Measurements from ENCODE around the gene DCTN2. TPM values are rescaled to one million over a fixed set of nuclear protein-coding genes. Genes with fewer than 3 reads are reported as not detected.
A peak's percentile ranks its signal among the peaks of the same experiment; 100 is the strongest.

Gene DCTN2
- polyA plus RNA-seq, 2 of the 4 experiments (the other 2 are of a cell fraction) = 169 to 211 TPM

DNA sequence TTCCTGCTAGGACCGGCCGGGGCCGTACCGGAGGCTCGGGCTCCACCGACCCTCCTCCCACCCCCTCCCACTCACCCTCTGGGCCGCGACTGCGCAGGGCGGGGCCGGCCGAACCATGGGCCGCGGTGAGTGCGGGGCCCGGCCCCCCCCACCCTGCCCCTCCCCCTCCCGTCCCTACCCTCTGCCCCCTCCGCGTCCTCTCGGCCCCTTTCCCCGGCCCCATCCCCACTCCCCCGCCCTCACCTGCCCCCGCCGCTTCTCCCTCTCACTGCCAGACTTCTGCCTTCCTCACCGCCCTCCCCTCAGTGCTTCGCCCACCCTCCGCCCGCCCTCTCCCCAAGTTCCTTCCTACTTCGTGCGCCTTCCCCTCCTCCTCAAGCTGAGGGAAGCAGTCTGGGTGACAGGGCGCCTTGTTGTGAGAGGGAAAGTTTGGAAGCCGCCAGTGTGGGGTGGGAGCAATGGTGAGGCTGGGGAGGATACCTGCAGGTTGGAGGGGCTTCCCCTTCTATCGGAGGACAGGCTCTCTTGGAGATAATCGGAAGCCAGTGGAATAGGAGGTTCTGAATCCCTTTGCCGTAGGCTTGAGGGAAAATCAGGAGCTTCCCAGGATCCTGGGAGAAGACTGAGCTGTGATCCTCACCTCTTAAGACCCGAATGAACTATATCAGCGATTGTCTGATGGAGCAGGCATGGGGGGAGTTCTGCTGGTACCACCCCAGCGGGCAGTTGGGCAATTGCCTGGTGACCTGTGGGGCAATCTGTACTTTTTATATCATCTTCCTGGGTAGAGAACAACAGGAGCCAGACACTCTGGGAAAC lies 23.9 kb downstream of the DCTN2 start:
- Histone ChIP-seq H3K4me2 (peak overlapping the region; percentile 92), H3K27ac (peak overlapping the region; percentile 95 to 98), H3K9me3 (no peaks in the 10 kb centered on the region), H3K4me3 (peak overlapping the region; percentile 70), H3K4me1 (peaks cover 45% of the 10 kb centered on the region)
- POLR2A ChIA-PET = interaction anchor here (1.2 to 1.3 kb wide), 2 partner anchors 9 to 98 kb away, joined by 3 to 5 read pairs; no protein-coding TSS in a partner anchor
- ATAC-seq (peak in 1 of 2 experiments; percentile 0; a peak in 1 of 6 replicates), FAIRE-seq (no peak), DNase-seq (ENCODE audit: low read depth in 1 of 2, low spot score in 1 of 2) (peak in 1 of 2 experiments; percentile 46)
- CTCF ChIA-PET = interaction anchor here (0.9 to 1.7 kb wide), 7 partner anchors 10 to 170 kb away, joined by 3 to 6 read pairs (median 3); no protein-coding TSS in a partner anchor
- 5% methylated on average over 11 of the region's 38 CpGs for WGBS (ENCODE audit: missing lambda C conversion rate)
- TF ChIP-seq HDAC2 (IDR thresholded peaks at IDR 0.05) (no peak), POLR2A (IDR thresholded peaks at IDR 0.05; ENCODE audit: low read length) (peak; percentile 78), MAZ (IDR thresholded peaks at IDR 0.05; ENCODE audit: borderline replicate concordance, low read depth, low read length) (0 out of 2 replicates have a peak, but pooled peaks have one; percentile 2), JUN (IDR thresholded peaks at IDR 0.05) (peak in 1 of 2 experiments; percentile 42; a peak in 1 of 5 replicates)

DNA sequence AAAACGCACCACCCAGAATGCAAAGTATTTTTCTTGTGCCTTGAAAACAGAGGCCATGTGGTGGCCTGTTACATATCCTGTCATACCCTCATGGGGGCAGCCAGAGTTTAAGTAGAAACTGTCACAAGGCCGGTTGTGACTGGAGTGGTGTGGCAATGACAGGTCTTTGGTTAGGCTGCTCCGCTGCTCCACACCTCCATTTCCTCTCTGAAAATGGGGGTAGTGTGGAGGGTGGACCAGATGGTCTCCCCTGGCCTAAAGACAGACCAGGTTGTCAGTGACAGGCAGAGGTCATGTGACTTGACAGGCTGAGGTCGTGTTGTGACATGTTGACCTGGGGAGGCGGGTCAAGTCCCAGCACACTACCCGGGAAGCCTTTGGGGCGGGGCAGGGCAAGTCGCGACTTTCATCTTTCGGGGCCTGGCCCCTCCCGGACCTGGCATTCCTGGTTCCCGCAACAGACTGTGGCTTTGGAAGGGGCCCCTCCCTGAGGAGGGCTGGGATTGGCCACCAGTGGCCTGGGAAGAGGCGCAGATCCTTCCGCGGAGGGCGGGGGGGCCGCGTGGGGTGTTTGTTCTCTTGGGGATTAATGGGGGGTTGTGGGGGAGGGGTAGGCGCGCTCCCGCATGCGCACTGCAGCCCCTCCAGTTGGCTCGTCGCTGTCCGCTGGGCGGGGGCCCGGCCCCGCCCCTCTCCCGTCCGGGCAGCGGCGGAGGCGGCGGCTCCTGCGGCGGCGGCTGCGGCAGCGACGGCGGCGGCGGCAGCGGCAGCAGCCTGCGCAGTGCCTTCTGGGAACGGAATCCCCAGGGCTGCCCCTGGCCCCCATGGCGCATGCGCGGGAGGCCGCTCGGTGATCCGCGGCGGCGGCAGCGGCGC lies 24.7 kb downstream of the DCTN2 start, which contains the start of gene MBD6:
Gene MBD6, plus strand, starts transcription at position 814 of the 876 bp plus-strand sequence. CDS start 1,480 bp downstream, outside the sequence.
- DNase-seq (ENCODE audit: low read depth in 1 of 2, low spot score in 1 of 2) (peak; percentile 95 to 96), FAIRE-seq (no peak), ATAC-seq (peak; percentile 30 to 31)
- TF ChIP-seq BHLHE40 (IDR thresholded peaks at IDR 0.05; ENCODE audit: low read depth, low read length) (peak; percentile 60; the same call in 1 of the 2 replicates), EHF (CRISPR knock-in tag; IDR thresholded peaks at IDR 0.05) (0 out of 2 replicates have a peak, but pooled peaks have one; percentile 35), NFE2L2 (conservative IDR thresholded peaks at IDR 0.05; ENCODE audit: low read length) (no peak), CHD4 (IDR thresholded peaks at IDR 0.05; ENCODE audit: borderline replicate concordance) (no peak), RARB (CRISPR knock-in tag; IDR thresholded peaks at IDR 0.05) (0 out of 2 replicates have a peak, but pooled peaks have one; percentile 44), JUNB (IDR thresholded peaks at IDR 0.05) (no peak), USF2 (IDR thresholded peaks at IDR 0.05) (peak; percentile 85), CHD2 (IDR thresholded peaks at IDR 0.05; ENCODE audit: low read length, partially characterized antibody) (peak; percentile 51), GATA3 (IDR thresholded peaks at IDR 0.05; ENCODE audit: borderline replicate concordance) (peak; percentile 55), BCL3 (IDR thresholded peaks at IDR 0.05) (peak; percentile 67; the same call in 1 of the 3 replicates), CBX8 (IDR thresholded peaks at IDR 0.05) (no peak), POLR2AphosphoS2 (conservative IDR thresholded peaks at IDR 0.05; ENCODE audit: low read length) (0 out of 2 replicates have a peak, but pooled peaks have one; percentile 41), EP300 (IDR thresholded peaks at IDR 0.05) (peak in 1 of 2 experiments; percentile 25; a peak in 1 of 5 replicates), ESRRA (IDR thresholded peaks at IDR 0.05; ENCODE audit: borderline replicate concordance, low read length) (0 out of 2 replicates have a peak, but pooled peaks have one; percentile 3), NPAS2 (CRISPR knock-in tag; IDR thresholded peaks at IDR 0.05; ENCODE audit: borderline replicate concordance) (no peak; the same call in 1 of the 2 replicates), TP53 (CRISPR knock-in tag; IDR thresholded peaks at IDR 0.05) (0 out of 2 replicates have a peak, but pooled peaks have one; percentile 49), PHF8 (IDR thresholded peaks at IDR 0.05; ENCODE audit: borderline replicate concordance, low read depth) (no peak), JUN (IDR thresholded peaks at IDR 0.05) (peak; percentile 8 to 90; a peak in 3 of 5 replicates)
- TF ChIP-seq, protein P1, sequence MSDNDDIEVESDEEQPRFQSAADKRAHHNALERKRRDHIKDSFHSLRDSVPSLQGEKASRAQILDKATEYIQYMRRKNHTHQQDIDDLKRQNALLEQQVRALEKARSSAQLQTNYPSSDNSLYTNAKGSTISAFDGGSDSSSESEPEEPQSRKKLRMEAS (IDR thresholded peaks at IDR 0.05) = peak; percentile 73
- TF ChIP-seq, protein P2, sequence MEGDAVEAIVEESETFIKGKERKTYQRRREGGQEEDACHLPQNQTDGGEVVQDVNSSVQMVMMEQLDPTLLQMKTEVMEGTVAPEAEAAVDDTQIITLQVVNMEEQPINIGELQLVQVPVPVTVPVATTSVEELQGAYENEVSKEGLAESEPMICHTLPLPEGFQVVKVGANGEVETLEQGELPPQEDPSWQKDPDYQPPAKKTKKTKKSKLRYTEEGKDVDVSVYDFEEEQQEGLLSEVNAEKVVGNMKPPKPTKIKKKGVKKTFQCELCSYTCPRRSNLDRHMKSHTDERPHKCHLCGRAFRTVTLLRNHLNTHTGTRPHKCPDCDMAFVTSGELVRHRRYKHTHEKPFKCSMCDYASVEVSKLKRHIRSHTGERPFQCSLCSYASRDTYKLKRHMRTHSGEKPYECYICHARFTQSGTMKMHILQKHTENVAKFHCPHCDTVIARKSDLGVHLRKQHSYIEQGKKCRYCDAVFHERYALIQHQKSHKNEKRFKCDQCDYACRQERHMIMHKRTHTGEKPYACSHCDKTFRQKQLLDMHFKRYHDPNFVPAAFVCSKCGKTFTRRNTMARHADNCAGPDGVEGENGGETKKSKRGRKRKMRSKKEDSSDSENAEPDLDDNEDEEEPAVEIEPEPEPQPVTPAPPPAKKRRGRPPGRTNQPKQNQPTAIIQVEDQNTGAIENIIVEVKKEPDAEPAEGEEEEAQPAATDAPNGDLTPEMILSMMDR (IDR thresholded peaks at IDR 0.05) = 0 out of 3 replicates have a peak, but pooled peaks have one; percentile 6
- Histone ChIP-seq H3K4me2 (peak within 1 kb of the TSS; percentile 92), H3K4me3 (peak within 1 kb of the TSS; percentile 70), H3K27ac (peak within 1 kb of the TSS; percentile 95 to 98), H3K4me1 (peaks cover 54% of the 10 kb centered on the region), H3K9me3 (no peaks in the 10 kb centered on the region)
- CTCF ChIA-PET = no interaction called here
- POLR2A ChIA-PET = interaction anchor here (1.2 kb wide), 1 partner anchor 10 kb away, joined by 3 read pairs; no protein-coding TSS in a partner anchor
- 3% methylated on average over 13 of the region's 57 CpGs for WGBS (ENCODE audit: missing lambda C conversion rate)

Measured in A549 (cell line).